ENCODE results near the gene KCNT2.

KCNT2 gene

GRCh38 chr1:196209983-196210382 lies 398.3 kb downstream of the KCNT2 start:
- no peak for DNase-seq (ENCODE audit: extremely low spot score)
- ChIA-PET POLR2A (no interaction called here), CTCF (no interaction called here)
- TF ChIP-seq BHLHE40 (IDR thresholded peaks at IDR 0.05; ENCODE audit: borderline replicate concordance) (no peak), L3MBTL2 (conservative IDR thresholded peaks at IDR 0.05) (no peak), TARDBP (IDR thresholded peaks at IDR 0.05) (no peak), FOXK2 (IDR thresholded peaks at IDR 0.05) (no peak), HDGF (IDR thresholded peaks at IDR 0.05; ENCODE audit: borderline replicate concordance) (no peak), ELF4 (IDR thresholded peaks at IDR 0.05) (no peak), ARNT (IDR thresholded peaks at IDR 0.05) (no peak), FOXM1 (IDR thresholded peaks at IDR 0.05; ENCODE audit: borderline replicate concordance) (no peak), CTBP1 (IDR thresholded peaks at IDR 0.05; ENCODE audit: borderline replicate concordance) (no peak), SUZ12 (IDR thresholded peaks at IDR 0.05) (no peak), SP1 (IDR thresholded peaks at IDR 0.05) (no peak), NFRKB (IDR thresholded peaks at IDR 0.05) (no peak), FOXA1 (IDR thresholded peaks at IDR 0.05) (no peak), ZNF384 (IDR thresholded peaks at IDR 0.05) (no peak), LEF1 (IDR thresholded peaks at IDR 0.05; ENCODE audit: borderline replicate concordance) (no peak)
- TF ChIP-seq, protein P1, sequence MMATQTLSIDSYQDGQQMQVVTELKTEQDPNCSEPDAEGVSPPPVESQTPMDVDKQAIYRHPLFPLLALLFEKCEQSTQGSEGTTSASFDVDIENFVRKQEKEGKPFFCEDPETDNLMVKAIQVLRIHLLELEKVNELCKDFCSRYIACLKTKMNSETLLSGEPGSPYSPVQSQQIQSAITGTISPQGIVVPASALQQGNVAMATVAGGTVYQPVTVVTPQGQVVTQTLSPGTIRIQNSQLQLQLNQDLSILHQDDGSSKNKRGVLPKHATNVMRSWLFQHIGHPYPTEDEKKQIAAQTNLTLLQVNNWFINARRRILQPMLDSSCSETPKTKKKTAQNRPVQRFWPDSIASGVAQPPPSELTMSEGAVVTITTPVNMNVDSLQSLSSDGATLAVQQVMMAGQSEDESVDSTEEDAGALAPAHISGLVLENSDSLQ (IDR thresholded peaks at IDR 0.05), result no peak

- TF ChIP-seq TARDBP (IDR thresholded peaks at IDR 0.05) (no peak), FOXM1 (IDR thresholded peaks at IDR 0.05; ENCODE audit: borderline replicate concordance) (no peak), ZNF384 (IDR thresholded peaks at IDR 0.05) (no peak), ARNT (IDR thresholded peaks at IDR 0.05) (no peak), ELF4 (IDR thresholded peaks at IDR 0.05) (no peak), NFRKB (IDR thresholded peaks at IDR 0.05) (no peak), BHLHE40 (IDR thresholded peaks at IDR 0.05; ENCODE audit: borderline replicate concordance) (no peak), L3MBTL2 (conservative IDR thresholded peaks at IDR 0.05) (no peak)
- ChIA-PET CTCF (no interaction called here), POLR2A (no interaction called here)
- DNase-seq (ENCODE audit: extremely low spot score), result no peak
Observed at GRCh38 chr1:196209265-196209664, 399.0 kb downstream of the KCNT2 start.

GRCh38 chr1:196207612-196208217 lies 400.5 kb downstream of the KCNT2 start:
- no peak for DNase-seq (ENCODE audit: extremely low spot score)
- ChIA-PET POLR2A (no interaction called here), CTCF (no interaction called here)
- TF ChIP-seq, protein P1 (IDR thresholded peaks at IDR 0.05), result no peak
- TF ChIP-seq FOXA1 (IDR thresholded peaks at IDR 0.05) (no peak), LEF1 (IDR thresholded peaks at IDR 0.05; ENCODE audit: borderline replicate concordance) (no peak), FOXM1 (IDR thresholded peaks at IDR 0.05; ENCODE audit: borderline replicate concordance) (no peak), ARNT (IDR thresholded peaks at IDR 0.05) (no peak), TARDBP (IDR thresholded peaks at IDR 0.05) (no peak)

DNA sequence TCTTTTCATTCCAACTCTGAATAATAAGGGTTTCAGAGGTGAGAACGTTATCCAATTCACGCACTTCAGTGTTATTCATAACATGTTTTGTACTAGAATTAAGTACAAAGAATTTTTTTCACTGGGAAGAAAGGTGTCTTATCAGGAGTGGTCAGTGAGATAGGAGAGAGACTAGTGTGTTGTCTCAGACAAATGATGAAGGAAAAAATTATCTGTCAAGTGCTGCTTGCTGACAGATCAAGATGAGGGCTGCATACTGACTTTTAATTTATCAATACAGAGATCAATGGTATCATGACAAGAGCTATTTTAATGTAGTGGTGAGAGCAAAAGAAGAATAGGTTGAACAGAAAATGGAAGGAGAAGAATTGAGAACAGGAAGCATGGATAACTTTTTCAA lies 402.4 kb downstream of the KCNT2 start:
- ChIA-PET POLR2A (no interaction called here), CTCF (no interaction called here)
- TF ChIP-seq TARDBP (IDR thresholded peaks at IDR 0.05) (no peak), NFRKB (IDR thresholded peaks at IDR 0.05) (no peak), FOXM1 (IDR thresholded peaks at IDR 0.05; ENCODE audit: borderline replicate concordance) (no peak), BHLHE40 (IDR thresholded peaks at IDR 0.05; ENCODE audit: borderline replicate concordance) (no peak), SP1 (IDR thresholded peaks at IDR 0.05) (no peak), L3MBTL2 (conservative IDR thresholded peaks at IDR 0.05) (no peak), LEF1 (IDR thresholded peaks at IDR 0.05; ENCODE audit: borderline replicate concordance) (no peak)
- TF ChIP-seq, protein P1 (IDR thresholded peaks at IDR 0.05), result no peak
- DNase-seq (ENCODE audit: extremely low spot score), result no peak

- TF ChIP-seq SUZ12 (IDR thresholded peaks at IDR 0.05), result no peak
- TF ChIP-seq FOXA1 (IDR thresholded peaks at IDR 0.05), result no peak
- TF ChIP-seq ARNT (IDR thresholded peaks at IDR 0.05), result no peak
- TF ChIP-seq CTBP1 (IDR thresholded peaks at IDR 0.05; ENCODE audit: borderline replicate concordance), result no peak
- no peak for TF ChIP-seq BHLHE40 (IDR thresholded peaks at IDR 0.05; ENCODE audit: borderline replicate concordance)
- TF ChIP-seq L3MBTL2 (conservative IDR thresholded peaks at IDR 0.05), result no peak
- TF ChIP-seq ELF4 (IDR thresholded peaks at IDR 0.05), result no peak
- TF ChIP-seq, protein P1 (IDR thresholded peaks at IDR 0.05), result no peak
- no peak for TF ChIP-seq NFRKB (IDR thresholded peaks at IDR 0.05)
- no peak for TF ChIP-seq HDGF (IDR thresholded peaks at IDR 0.05; ENCODE audit: borderline replicate concordance)
- DNase-seq (ENCODE audit: extremely low spot score), result no peak
- POLR2A ChIA-PET, result no interaction called here
- CTCF ChIA-PET, result no interaction called here
Observed at GRCh38 chr1:196196486-196196885, 411.8 kb downstream of the KCNT2 start.

DNA sequence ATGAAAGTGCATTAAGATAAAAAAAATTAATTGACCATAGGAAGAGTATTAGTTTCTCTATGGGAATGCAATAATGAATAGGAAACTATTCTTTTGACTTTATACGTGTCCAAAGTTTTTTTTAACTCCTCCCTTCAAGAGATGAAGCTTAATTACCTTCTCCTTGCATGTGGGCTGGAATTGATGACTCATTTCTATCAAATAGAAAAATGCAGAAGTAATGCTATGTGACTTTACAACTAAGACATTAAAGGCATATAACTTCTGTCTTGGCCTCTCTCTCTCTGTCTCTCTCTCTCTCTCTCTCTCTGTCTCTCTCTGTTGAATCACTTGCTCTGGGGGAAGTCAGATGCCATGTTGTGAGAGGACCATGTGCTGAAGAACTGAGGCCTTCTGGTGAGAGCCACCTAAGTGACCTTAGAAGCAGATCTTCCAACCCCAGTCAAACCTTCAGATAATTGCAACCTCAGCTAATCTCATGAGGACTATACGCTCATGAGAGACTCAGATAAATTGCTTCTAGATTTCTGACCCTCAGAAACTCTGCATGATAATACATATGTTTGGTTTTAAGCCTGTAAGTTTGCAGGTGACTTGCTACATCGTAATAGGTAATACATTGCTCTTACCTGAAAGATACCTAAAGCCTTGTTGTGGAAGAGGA lies 414.2 kb downstream of the KCNT2 start:
- CTCF ChIA-PET, result no interaction called here

More for the DNA sequence above, 414.2 kb downstream of the KCNT2 start:
- TF ChIP-seq HDGF (IDR thresholded peaks at IDR 0.05; ENCODE audit: borderline replicate concordance), result no peak
- TF ChIP-seq ELF4 (IDR thresholded peaks at IDR 0.05), result no peak
- POLR2A ChIA-PET, result no interaction called here
- DNase-seq (ENCODE audit: extremely low spot score), result no peak

All from HEK293T (cell line).